GM23248 (cell line): ENCODE data around the gene SPINT1. TPM values are rescaled to one million over a fixed set of nuclear protein-coding genes. Genes with fewer than 3 reads are reported as not detected.

Experiments
- DNase-seq: peaks from one replicate; pipeline ENCODE4 v3.0.0-alpha.2; 2015
- H2AFZ ChIP-seq: fragments of 200-600 bp; sonication (generic); 2 replicates; pipeline ENCODE4 v1.6.1; 2016; ENCODE audit warnings: antibody characterized with exemption
- H3F3A ChIP-seq: fragments of 200-600 bp; sonication (generic); 2 replicates; pipeline ENCODE4 v1.6.1; 2016; ENCODE audit warnings: mild to moderate bottlenecking, antibody characterized with exemption, mixed run types; ENCODE audit not compliant: insufficient read depth
- H3K27ac ChIP-seq: fragments of 200-600 bp; sonication (generic); 2 replicates; pipeline ENCODE4 v1.5.1; 2016; ENCODE audit warnings: mild to moderate bottlenecking
- H3K27me3 ChIP-seq: fragments of 200-600 bp; sonication (generic); replicated peaks from 2 replicates; pipeline ENCODE4 v1.6.1; 2016; ENCODE audit warnings: mild to moderate bottlenecking; ENCODE audit not compliant: insufficient read depth
- H3K36me3 ChIP-seq: fragments of 200-600 bp; sonication (generic); 2 replicates; pipeline ENCODE4 v1.6.1; 2016; ENCODE audit warnings: low read depth, mild to moderate bottlenecking
- H3K4me1 ChIP-seq: fragments of 200-600 bp; sonication (generic); 2 replicates; pipeline ENCODE4 v1.6.1; 2016; ENCODE audit warnings: mild to moderate bottlenecking; ENCODE audit not compliant: insufficient read depth
- H3K4me2 ChIP-seq: fragments of 200-600 bp; sonication (generic); one replicate; pipeline ENCODE4 v1.6.1; 2016; ENCODE audit warnings: mild to moderate bottlenecking; ENCODE audit not compliant: unreplicated experiment
- H3K4me3 ChIP-seq: fragments of 200-600 bp; sonication (generic); 2 replicates; pipeline ENCODE4 v1.5.1; 2016; ENCODE audit warnings: mild to moderate bottlenecking
- H3K79me2 ChIP-seq: fragments of 200-600 bp; sonication (generic); 2 replicates; pipeline ENCODE4 v1.6.1; 2016; ENCODE audit warnings: mild to moderate bottlenecking; ENCODE audit not compliant: insufficient read depth
- H3K9ac ChIP-seq: fragments of 200-600 bp; sonication (generic); 2 replicates; pipeline ENCODE4 v1.6.1; 2016; ENCODE audit warnings: mild to moderate bottlenecking
- H3K9me2 ChIP-seq: fragments of 200-600 bp; sonication (generic); 2 replicates; pipeline ENCODE4 v1.6.1; 2016; ENCODE audit warnings: mixed run types, mild to moderate bottlenecking, moderate library complexity; ENCODE audit not compliant: insufficient read depth
- H3K9me3 ChIP-seq: fragments of 200-600 bp; sonication (generic); one replicate; pipeline ENCODE4 v1.6.1; 2017; ENCODE audit warnings: low read depth
- H4K20me1 ChIP-seq: fragments of 200-600 bp; sonication (generic); 2 replicates; pipeline ENCODE4 v1.6.0; 2016; ENCODE audit not compliant: insufficient read depth
- EZH2 ChIP-seq: fragments of 200-600 bp; sonication (generic); IDR thresholded peaks from 2 replicates; pipeline ENCODE4 v1.6.1; 2018; ENCODE audit warnings: antibody characterized with exemption, mild to moderate bottlenecking; ENCODE audit not compliant: insufficient read depth, poor library complexity, severe bottlenecking
- EZH2phosphoT487 ChIP-seq: fragments of 200-600 bp; sonication (generic); IDR thresholded peaks from 2 replicates; pipeline ENCODE4 v1.6.1; 2018; ENCODE audit warnings: antibody characterized with exemption, moderate library complexity, mild to moderate bottlenecking, low read depth; ENCODE audit not compliant: insufficient read depth
- WGBS, 2 experiments: methylation state at CpG; one replicate each; pipeline ENCODE4 v1.1.6; 2015 to 2017; ENCODE audit warnings: low lambda C conversion rate in 2 of 2, low coverage in 1 of 2; ENCODE audit errors: missing lambda C conversion rate in 2 of 2; 5-methylcytosine and 5-hydroxymethylcytosine counted together
- in situ Hi-C: fragments of 300-500 bp; cut with MboI; formaldehyde crosslinking; loops from 2 replicates; pipeline ENCODE4 v1.15.0; 2020
- polyA plus RNA-seq: library from polyadenylated mRNA; unstranded; fragments of >200 nt; fragmentation: Nextera tagmentation; extraction: Ambion mirVana; gene quantifications from 2 replicates; pipeline ENCODE4 v1.2.1, GENCODE V29; 2016
- total RNA-seq: library from RNA; depleted of rRNA; stranded (reverse); fragments of >200 nt; shearing (Covaris generic); gene quantifications from 2 replicates; pipeline ENCODE4 v1.2.3, GENCODE V29; 2014

SPINT1 gene
- total and polyA plus RNA-seq, 2 experiments from 2014 or later = 0.19 to 7.8 TPM

DNA sequence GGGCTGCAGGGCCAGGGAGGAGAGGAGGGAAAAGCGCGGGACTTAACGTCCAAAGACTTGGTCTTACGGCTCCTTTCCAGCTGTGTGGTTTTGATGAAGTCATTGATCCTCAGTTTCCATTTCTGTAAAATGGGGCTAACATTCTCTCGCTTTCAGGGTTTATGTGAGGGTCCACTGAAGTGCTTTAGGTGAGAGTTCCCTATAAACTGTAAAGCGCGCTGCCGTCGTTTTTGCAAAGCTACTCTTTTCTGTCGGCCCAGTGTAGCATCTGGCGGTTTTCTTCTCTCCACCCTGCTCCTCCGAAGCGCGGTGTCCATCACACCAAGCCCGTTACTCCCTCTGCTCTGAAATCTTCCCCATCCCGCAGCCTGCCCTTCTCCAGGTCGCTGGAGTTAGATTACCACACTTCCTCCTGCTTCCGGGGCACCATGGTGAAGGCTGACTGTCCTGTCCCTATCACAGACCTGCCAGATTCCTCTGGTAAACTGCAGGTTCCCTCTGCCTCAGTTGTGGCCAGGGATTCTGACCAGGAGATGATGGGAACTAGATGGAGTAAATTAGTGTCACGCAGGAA is 35.9 kb upstream of the SPINT1 start:
- Histone ChIP-seq H3K27ac (no peak overlapping the region), H3K9ac (peak overlapping the region; percentile 55), H3K79me2 (peaks cover 46% of the 10 kb centered on the region), H3K9me2 (no peaks in the 10 kb centered on the region), H2AFZ (peak overlapping the region; percentile 100), H3K4me1 (peaks cover 5% of the 10 kb centered on the region), H3K4me2 (peak overlapping the region; percentile 85), H3K27me3 (no peaks in the 10 kb centered on the region), H4K20me1 (no peaks in the 10 kb centered on the region), H3K36me3 (no peaks in the 10 kb centered on the region), H3F3A (no peaks in the 10 kb centered on the region), H3K4me3 (peak overlapping the region; percentile 97), H3K9me3 (no peaks in the 10 kb centered on the region)
- in situ Hi-C loops = no loop called here
- no peak for DNase-seq
- no peak for TF ChIP-seq EZH2
- TF ChIP-seq EZH2phosphoT487 = no peak
- 63 to 64% methylated on average over 19 of the region's 19 CpGs for WGBS, 2 experiments

DNA sequence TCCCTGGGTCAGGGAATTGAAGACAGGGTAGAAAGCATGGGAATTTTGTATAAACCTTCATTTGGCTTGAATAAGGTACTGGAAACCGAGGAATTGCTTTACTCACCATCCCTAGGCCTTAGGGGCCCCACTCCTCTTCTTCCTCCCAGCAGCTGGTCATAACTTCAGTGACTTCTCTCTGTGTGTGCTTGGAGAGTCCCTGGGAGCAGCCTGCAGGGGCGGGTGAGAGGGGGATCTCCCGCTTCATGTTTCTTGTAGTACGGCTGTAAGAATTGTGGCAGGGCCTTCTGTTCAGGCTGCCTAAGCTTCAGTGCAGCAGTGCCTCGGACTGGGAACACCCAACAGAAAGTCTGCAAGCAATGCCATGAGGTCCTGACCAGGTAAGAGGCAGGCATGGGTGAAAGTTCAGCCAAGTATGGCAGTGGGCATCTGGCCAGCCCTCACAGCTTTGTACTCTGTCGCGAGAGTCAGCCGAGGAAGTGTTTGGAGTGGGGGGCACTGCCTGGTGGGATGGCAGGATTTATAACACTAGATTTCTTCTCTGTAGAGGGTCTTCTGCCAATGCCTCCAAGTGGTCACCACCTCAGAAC is 34.9 kb upstream of the SPINT1 start:
- no peak overlapping the region for H3K4me2 ChIP-seq
- no peak overlapping the region for H3K4me3 ChIP-seq
- H3K9me2 ChIP-seq = no peaks in the 10 kb centered on the region
- no peak overlapping the region for H3K9ac ChIP-seq
- H3K27me3 ChIP-seq = no peaks in the 10 kb centered on the region
- no peaks in the 10 kb centered on the region for H3F3A ChIP-seq
- no peaks in the 10 kb centered on the region for H4K20me1 ChIP-seq
- no peak overlapping the region for H2AFZ ChIP-seq
- peaks cover 36% of the 10 kb centered on the region for H3K79me2 ChIP-seq
- TF ChIP-seq EZH2phosphoT487 (no peak), EZH2 (no peak)
- DNase-seq = no peak
- no peak overlapping the region for H3K27ac ChIP-seq
- H3K4me1 ChIP-seq = peaks cover 5% of the 10 kb centered on the region
- 74 to 77% methylated on average over 8 of the region's 8 CpGs for WGBS, 2 experiments
- H3K9me3 ChIP-seq = no peaks in the 10 kb centered on the region
- in situ Hi-C loops = no loop called here
- no peaks in the 10 kb centered on the region for H3K36me3 ChIP-seq

DNA sequence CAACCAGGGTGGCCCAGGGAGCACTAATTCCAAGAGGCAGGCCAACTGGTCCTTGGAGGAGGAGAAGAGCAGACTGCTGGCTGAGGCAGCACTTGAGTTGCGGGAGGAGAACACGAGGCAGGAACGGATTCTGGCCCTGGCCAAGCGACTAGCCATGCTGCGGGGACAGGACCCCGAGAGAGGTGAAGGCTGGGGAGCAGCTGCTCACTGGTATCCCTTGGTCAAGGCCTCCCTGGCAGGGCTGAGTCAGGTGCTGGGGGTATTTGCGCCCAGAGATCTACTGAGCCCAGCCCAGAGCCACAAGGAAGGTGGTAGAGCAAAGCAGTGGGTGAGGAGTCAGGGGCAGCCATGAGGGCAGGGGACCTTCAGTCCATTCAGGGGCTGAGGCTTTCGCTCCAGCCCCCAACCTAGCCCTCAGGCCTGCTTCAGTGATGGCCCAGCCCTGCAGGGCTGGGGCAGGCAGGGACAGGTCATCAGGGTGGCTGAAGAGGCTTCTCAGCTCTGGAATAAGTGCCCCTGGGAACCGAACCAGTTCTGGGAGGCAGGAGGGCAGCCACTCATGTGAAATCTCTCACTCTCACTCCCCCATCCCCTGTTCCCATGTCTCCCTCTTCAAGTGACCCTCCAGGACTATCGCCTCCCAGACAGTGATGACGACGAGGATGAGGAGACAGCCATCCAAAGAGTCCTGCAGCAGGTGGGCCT is 31.0 kb upstream of the SPINT1 start:
- WGBS, 2 experiments = 89 to 94% methylated on average over 10 to 12 of the region's 12 CpGs

DNA sequence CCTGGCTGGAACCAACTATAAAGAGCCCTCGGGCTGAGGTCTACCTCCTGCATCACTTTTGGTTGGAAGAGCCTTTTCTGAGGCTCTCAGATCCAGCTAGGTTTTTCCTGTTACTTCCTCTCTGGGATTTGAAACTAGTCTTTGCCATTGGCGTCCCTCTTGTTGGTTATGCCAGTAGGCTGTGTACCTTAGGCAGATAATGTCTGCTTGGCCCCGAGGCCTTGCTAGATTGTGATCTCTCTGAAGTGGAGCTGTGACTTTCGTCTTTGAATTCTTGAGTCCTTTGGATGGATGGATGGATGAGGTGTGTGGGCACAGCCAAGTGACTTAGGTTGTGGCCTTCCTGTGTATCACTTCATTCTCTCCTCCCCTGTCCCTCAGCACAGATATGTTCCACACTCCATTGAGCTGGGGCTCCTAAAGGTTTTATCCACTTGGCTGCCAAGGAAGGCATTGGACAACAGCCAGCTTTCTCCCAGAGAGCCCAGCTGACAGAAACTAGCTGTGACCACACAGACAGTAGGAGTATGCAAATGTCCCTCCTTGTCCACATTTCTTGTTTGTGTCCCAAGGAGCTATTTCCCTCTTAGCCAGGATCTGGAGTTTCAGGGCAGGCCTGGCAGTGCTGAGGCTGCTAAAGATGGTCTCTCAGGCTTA is 28.7 kb upstream of the SPINT1 start:
- no peaks in the 10 kb centered on the region for H3K79me2 ChIP-seq
- H3K9me3 ChIP-seq = no peaks in the 10 kb centered on the region
- no peaks in the 10 kb centered on the region for H3F3A ChIP-seq
- no peaks in the 10 kb centered on the region for H3K9me2 ChIP-seq
- 92 to 99% methylated on average over 4 of the region's 4 CpGs for WGBS, 2 experiments
- no peaks in the 10 kb centered on the region for H3K36me3 ChIP-seq
- no peaks in the 10 kb centered on the region for H3K4me1 ChIP-seq
- no peak overlapping the region for H3K4me3 ChIP-seq
- no peaks in the 10 kb centered on the region for H4K20me1 ChIP-seq
- H3K9ac ChIP-seq = no peak overlapping the region
- TF ChIP-seq EZH2 (no peak), EZH2phosphoT487 (no peak)
- no peak overlapping the region for H3K27ac ChIP-seq
- in situ Hi-C loops = no loop called here
- H3K27me3 ChIP-seq = no peaks in the 10 kb centered on the region
- DNase-seq = no peak
- H3K4me2 ChIP-seq = no peak overlapping the region
- no peak overlapping the region for H2AFZ ChIP-seq

More for the DNA sequence above, 31.0 kb upstream of the SPINT1 start:
- Histone ChIP-seq H3K27ac (no peak overlapping the region), H2AFZ (no peak overlapping the region), H3K4me3 (no peak overlapping the region), H3F3A (no peaks in the 10 kb centered on the region), H3K9me3 (no peaks in the 10 kb centered on the region), H3K27me3 (no peaks in the 10 kb centered on the region), H3K4me1 (no peaks in the 10 kb centered on the region), H3K9ac (no peak overlapping the region), H3K36me3 (no peaks in the 10 kb centered on the region), H3K4me2 (no peak overlapping the region), H3K9me2 (no peaks in the 10 kb centered on the region), H4K20me1 (no peaks in the 10 kb centered on the region), H3K79me2 (peaks cover 3% of the 10 kb centered on the region; the same call in 1 of the 2 replicates)
- no peak for DNase-seq
- in situ Hi-C loops = no loop called here
- no peak for TF ChIP-seq EZH2phosphoT487
